Fibroblast of lung (primary cell): Measurements from ENCODE around the gene RNF145.

Experiments used
- EZH2 ChIP-seq: IDR thresholded peaks from 2 replicates; pipeline ENCODE4 v1.5.1; 2012; ENCODE audit warnings: low read length, control low read depth, mild to moderate bottlenecking; ENCODE audit errors: missing control alignments
- TF ChIP-seq, protein P1 (sequence below), 2 donors: IDR thresholded peaks in 1 of 2; conservative IDR thresholded peaks in 1 of 2; 1 replicate in 1 of 2; 2 replicates in 1 of 2; pipeline ENCODE4 v1.5.1; 2011 to 2012; ENCODE audit warnings: low read length in 2 of 2, control low read depth in 1 of 2, inconsistent platforms in 1 of 2, low read depth in 1 of 2, mild to moderate bottlenecking in 1 of 2

DNA sequence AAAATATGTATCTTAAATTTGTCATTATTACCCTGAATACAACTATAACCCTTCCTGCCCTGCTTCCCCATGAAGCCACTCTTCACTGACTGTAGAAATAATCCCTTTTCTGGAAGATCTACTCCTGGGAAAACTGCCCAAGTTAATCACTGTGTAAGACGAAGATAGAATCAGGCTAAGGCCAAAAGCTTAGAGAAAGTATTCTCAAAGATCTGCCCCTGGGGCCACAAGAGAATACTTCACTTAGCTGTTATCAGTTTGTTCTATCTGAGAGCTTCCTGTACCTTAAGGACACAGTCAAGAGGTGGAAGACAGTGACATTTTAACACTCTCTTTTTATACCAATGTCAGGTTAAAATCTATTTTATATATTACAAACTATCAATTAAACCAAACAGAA, 33.8 kb downstream of the RNF145 start:
- TF ChIP-seq, protein P1, sequence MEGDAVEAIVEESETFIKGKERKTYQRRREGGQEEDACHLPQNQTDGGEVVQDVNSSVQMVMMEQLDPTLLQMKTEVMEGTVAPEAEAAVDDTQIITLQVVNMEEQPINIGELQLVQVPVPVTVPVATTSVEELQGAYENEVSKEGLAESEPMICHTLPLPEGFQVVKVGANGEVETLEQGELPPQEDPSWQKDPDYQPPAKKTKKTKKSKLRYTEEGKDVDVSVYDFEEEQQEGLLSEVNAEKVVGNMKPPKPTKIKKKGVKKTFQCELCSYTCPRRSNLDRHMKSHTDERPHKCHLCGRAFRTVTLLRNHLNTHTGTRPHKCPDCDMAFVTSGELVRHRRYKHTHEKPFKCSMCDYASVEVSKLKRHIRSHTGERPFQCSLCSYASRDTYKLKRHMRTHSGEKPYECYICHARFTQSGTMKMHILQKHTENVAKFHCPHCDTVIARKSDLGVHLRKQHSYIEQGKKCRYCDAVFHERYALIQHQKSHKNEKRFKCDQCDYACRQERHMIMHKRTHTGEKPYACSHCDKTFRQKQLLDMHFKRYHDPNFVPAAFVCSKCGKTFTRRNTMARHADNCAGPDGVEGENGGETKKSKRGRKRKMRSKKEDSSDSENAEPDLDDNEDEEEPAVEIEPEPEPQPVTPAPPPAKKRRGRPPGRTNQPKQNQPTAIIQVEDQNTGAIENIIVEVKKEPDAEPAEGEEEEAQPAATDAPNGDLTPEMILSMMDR (conservative IDR thresholded peaks at IDR 0.05 in 1 of 2, IDR thresholded peaks at IDR 0.05 in 1 of 2; ENCODE audit: low read depth in 1 of 2, low read length in 2 of 2) = no peak
- TF ChIP-seq EZH2 = no peak
